RWPE2 (cell line): ENCODE measurements around the gene OPALIN.

Experiments used
- ATAC-seq: fragments of 200-7000 bp; cut with Tn5 transposase; 3 replicates; pipeline ENCODE4 v1.9.1; 2021; ENCODE audit warnings: low read depth
- DNase-seq: peaks from one replicate; pipeline ENCODE4 v3.0.0-alpha.2; 2020; ENCODE audit warnings: low spot score
- H3K27ac ChIP-seq: fragments of 450-650 bp; 2 replicates; pipeline ENCODE4 v1.5.1; 2017; ENCODE audit warnings: mild to moderate bottlenecking; ENCODE audit not compliant: poor library complexity, severe bottlenecking
- H3K27me3 ChIP-seq: fragments of 250-450 bp; sonication (Bioruptor Pico); 2 replicates; pipeline ENCODE4 v1.5.1; 2021; ENCODE audit warnings: mild to moderate bottlenecking, moderate library complexity; ENCODE audit not compliant: insufficient read depth, poor library complexity, severe bottlenecking
- H3K36me3 ChIP-seq: fragments of 250-450 bp; sonication (Bioruptor Pico); 2 replicates; pipeline ENCODE4 v1.5.1; 2020; ENCODE audit warnings: low read depth, mild to moderate bottlenecking, moderate library complexity
- H3K4me1 ChIP-seq: fragments of 250-450 bp; sonication (Bioruptor Pico); 2 replicates; pipeline ENCODE4 v1.5.1; 2021; ENCODE audit warnings: mild to moderate bottlenecking, moderate library complexity; ENCODE audit not compliant: insufficient read depth, poor library complexity, severe bottlenecking
- H3K4me3 ChIP-seq: fragments of 250-450 bp; sonication (Bioruptor Pico); 2 replicates; pipeline ENCODE4 v1.5.1; 2021; ENCODE audit warnings: mild to moderate bottlenecking, moderate library complexity; ENCODE audit not compliant: severe bottlenecking
- H3K9me3 ChIP-seq: fragments of 250-450 bp; sonication (Bioruptor Pico); 2 replicates; pipeline ENCODE4 v1.5.1; 2021; ENCODE audit warnings: mild to moderate bottlenecking, moderate library complexity; ENCODE audit not compliant: severe bottlenecking
- TF ChIP-seq, protein P1 (sequence below): fragments of 450-650 bp; IDR thresholded peaks from one replicate; pipeline ENCODE4 v1.5.1; 2017; ENCODE audit warnings: mild to moderate bottlenecking, moderate library complexity; ENCODE audit not compliant: poor library complexity, severe bottlenecking

The OPALIN gene

DNA sequence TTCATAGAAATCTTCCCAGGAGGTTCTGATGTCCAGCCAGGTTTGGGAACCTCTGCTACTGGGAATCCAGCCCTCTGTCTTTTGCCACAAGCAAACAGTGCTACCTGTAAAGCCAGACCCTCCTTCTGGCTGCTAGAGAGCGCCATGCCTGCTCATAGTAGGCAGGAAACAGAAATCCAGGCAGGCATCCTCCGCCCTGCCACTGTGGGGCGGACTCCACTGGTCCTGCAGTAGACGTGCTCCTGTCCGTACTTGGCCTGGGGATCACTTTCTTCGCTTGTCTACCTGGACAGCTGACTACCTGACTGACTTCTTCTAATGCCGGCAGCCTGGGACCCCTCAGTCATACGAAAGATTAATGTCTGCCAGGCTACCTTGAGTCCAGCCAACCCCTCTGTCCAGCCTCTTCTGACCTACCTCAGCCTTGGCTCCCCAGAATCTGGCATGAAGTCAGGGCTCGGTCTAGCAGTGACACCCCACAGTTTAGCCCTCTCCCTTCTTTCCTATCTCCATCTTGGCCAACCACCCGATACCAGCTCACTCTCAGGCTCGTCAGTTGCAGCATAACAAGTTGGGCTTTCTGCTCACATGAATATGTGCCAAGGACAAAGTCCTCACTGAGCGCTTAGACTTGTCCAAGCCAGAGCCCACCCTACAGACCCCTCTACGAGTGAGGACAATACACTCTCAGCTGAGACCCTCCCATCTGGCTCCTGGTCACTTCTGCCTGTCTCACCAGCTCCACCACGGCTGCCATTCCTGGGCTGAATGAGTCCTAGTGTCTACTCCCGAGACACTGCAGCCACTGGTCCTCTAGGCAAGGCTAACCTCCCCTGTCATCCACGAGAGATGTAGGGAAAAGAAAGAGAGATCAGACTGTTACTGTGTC, 43.9 kb upstream of the OPALIN start:
- Histone ChIP-seq H3K9me3 (no peaks in the 10 kb centered on the region), H3K4me1 (no peaks in the 10 kb centered on the region), H3K36me3 (no peaks in the 10 kb centered on the region), H3K4me3 (no peak overlapping the region), H3K27me3 (peaks cover 28% of the 10 kb centered on the region), H3K27ac (no peak overlapping the region)
- no peak for ATAC-seq
- no peak for DNase-seq
- TF ChIP-seq, protein P1, sequence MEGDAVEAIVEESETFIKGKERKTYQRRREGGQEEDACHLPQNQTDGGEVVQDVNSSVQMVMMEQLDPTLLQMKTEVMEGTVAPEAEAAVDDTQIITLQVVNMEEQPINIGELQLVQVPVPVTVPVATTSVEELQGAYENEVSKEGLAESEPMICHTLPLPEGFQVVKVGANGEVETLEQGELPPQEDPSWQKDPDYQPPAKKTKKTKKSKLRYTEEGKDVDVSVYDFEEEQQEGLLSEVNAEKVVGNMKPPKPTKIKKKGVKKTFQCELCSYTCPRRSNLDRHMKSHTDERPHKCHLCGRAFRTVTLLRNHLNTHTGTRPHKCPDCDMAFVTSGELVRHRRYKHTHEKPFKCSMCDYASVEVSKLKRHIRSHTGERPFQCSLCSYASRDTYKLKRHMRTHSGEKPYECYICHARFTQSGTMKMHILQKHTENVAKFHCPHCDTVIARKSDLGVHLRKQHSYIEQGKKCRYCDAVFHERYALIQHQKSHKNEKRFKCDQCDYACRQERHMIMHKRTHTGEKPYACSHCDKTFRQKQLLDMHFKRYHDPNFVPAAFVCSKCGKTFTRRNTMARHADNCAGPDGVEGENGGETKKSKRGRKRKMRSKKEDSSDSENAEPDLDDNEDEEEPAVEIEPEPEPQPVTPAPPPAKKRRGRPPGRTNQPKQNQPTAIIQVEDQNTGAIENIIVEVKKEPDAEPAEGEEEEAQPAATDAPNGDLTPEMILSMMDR, result no peak

DNA sequence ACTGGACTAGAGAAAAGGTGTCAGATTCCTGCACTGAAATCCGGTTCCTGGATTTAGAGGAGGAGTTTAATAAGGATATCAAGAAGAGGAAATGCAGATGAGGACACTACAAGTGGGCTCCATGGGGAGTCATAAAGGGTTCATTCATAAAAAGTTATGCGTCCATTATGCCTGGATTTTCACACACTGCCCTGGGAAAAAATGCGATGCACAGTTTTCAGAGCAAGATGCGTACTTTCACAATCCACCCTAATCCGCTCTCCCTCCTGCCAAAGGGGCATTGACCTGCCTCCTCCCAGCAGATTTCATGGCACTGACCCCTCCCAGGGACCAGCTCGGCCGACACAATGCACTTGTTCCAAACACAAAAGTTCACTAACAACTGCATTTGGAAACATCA, 42.2 kb upstream of the OPALIN start:
- Histone ChIP-seq H3K27ac (no peak overlapping the region), H3K9me3 (no peaks in the 10 kb centered on the region), H3K36me3 (no peaks in the 10 kb centered on the region), H3K4me3 (no peak overlapping the region), H3K27me3 (peaks cover 28% of the 10 kb centered on the region), H3K4me1 (no peaks in the 10 kb centered on the region)
- ATAC-seq, result no peak
- DNase-seq, result no peak
- TF ChIP-seq, protein P1, result no peak

DNA sequence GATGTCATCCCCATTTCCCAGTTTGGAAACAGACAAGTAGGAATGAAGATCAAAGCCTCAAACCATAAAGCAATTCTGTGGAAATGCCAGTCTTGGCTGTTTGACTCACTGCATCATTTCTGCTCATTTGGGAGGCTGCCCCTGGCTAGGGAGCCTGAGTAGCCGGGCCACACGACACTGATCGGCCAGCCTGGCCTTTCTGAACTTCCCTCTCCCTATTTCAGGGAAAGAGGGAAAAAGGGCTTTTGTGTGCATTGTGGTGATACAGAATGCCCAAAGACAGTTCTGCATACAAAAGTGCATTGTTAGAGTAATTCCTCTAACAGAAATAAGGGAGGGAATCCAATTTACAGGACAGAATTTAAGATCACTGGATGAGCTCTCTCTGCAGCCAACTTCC, 41.7 kb upstream of the OPALIN start:
- no peak for ATAC-seq
- DNase-seq, result no peak
- H3K4me3 ChIP-seq, result no peak overlapping the region
- TF ChIP-seq, protein P1, result no peak
- H3K4me1 ChIP-seq, result no peaks in the 10 kb centered on the region
- no peak overlapping the region for H3K27ac ChIP-seq
- peaks cover 32% of the 10 kb centered on the region for H3K27me3 ChIP-seq
- H3K9me3 ChIP-seq, result no peaks in the 10 kb centered on the region
- no peaks in the 10 kb centered on the region for H3K36me3 ChIP-seq

DNA sequence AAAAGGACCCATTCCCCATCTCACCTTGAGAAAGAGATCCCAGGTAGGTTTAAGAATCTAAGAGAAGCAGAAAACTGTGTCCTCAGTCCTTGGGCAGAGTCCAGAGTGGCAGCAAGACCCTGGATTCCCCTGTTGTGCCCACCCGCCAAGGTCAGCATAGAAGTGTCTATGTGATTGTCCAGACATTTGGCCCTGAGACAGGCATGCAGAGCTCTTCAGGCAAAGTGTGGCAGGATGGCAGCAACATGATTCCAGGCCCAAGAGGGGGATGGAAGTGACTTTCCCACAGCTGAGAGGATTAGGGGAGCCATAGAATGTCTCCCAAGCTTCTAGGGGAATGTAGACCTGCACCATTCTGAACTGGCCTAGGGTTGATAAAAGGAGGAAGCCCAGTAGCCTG, 39.1 kb upstream of the OPALIN start:
- no peaks in the 10 kb centered on the region for H3K4me1 ChIP-seq
- H3K4me3 ChIP-seq, result no peak overlapping the region
- peaks cover 29% of the 10 kb centered on the region for H3K27me3 ChIP-seq
- TF ChIP-seq, protein P1, result no peak
- DNase-seq, result no peak
- H3K36me3 ChIP-seq, result no peaks in the 10 kb centered on the region
- no peaks in the 10 kb centered on the region for H3K9me3 ChIP-seq
- no peak overlapping the region for H3K27ac ChIP-seq
- no peak for ATAC-seq
